GM12878 (cell line): Measurements from ENCODE around the gene ZNF888. TPM values are rescaled to one million over a fixed set of nuclear protein-coding genes. Genes with fewer than 3 reads are reported as not detected.
"Not testable (repeated sequence)": the region's sequence is repeated elsewhere in the genome, so short reads cannot be mapped to it uniquely, and the experiment has no call there.

Source experiments
- ATAC-seq: fragments of 200-7000 bp; cut with Tn5 transposase; 3 replicates; pipeline ENCODE4 v1.9.1; 2020; ENCODE audit warnings: mild to moderate bottlenecking, moderate library complexity
- BruUV-seq: library from RNA; stranded (reverse); fragments of 400-500 nt; replicated peaks from 2 replicates; lab custom pipeline; 2021; lab: Mats Ljungman, UMichigan
- CTCF ChIA-PET: fragments of 300-600 bp; sonication (Branson Sonifier 250); formaldehyde crosslinking; extraction: SDS; loops from one replicate; lab custom pipeline; 2021; ENCODE audit warnings: inconsistent platforms; lab: Yijun Ruan, JAX
- POLR2A ChIA-PET: fragments of 350-600 bp; formaldehyde crosslinking; extraction: SDS; loops from one replicate; lab custom pipeline; 2021; ENCODE audit warnings: inconsistent platforms; lab: Charles Lee
- RAD21 ChIA-PET: fragments of 300-600 bp; sonication (Branson Sonifier 250); formaldehyde crosslinking; loops from one replicate; lab custom pipeline; 2023; ENCODE audit warnings: antibody characterized with exemption; ENCODE audit not compliant: unreplicated experiment; lab: Charles Lee
- SMC1A ChIA-PET: fragments of 300-600 bp; sonication (Branson Sonifier 250); formaldehyde crosslinking; loops from one replicate; lab custom pipeline; 2023; ENCODE audit not compliant: unreplicated experiment, uncharacterized antibody; lab: Charles Lee
- DNase-seq: peaks from one replicate; pipeline ENCODE4 v3.0.0-alpha.2; 2011; ENCODE audit warnings: low read depth, low spot score
- FAIRE-seq: peaks from 3 replicates; lab custom pipeline; 2011; peaks lifted over from hg19 to GRCh38; lab: Jason Lieb, UNC
- H2AFZ ChIP-seq: 2 replicates; pipeline ENCODE4 v1.6.0; 2011; ENCODE audit warnings: low read depth, low read length, control low read depth; ENCODE audit not compliant: control insufficient read depth
- H3K27ac ChIP-seq: 2 replicates; pipeline ENCODE4 v1.5.1; 2011; ENCODE audit warnings: control low read depth; ENCODE audit not compliant: control insufficient read depth, insufficient read depth
- H3K27me3 ChIP-seq, 2 experiments: replicated peaks in 1 of 2; 2 replicates each; pipeline versions ENCODE4 v1.6.0 to v1.6.1; 2011; ENCODE audit warnings: low read length in 1 of 2; ENCODE audit not compliant: control insufficient read depth in 2 of 2, insufficient read depth in 2 of 2
- H3K36me3 ChIP-seq, 2 experiments: 2 replicates each; pipeline ENCODE4 v1.5.1; 2011; ENCODE audit warnings: low read length in 1 of 2; ENCODE audit not compliant: control insufficient read depth in 2 of 2, insufficient read depth in 2 of 2
- H3K4me1 ChIP-seq: 2 replicates; pipeline ENCODE4 v1.6.1; 2011; ENCODE audit warnings: mild to moderate bottlenecking, low read length, moderate library complexity, mixed read lengths; ENCODE audit not compliant: control insufficient read depth, insufficient read depth
- H3K4me2 ChIP-seq: 2 replicates; pipeline ENCODE4 v1.6.0; 2011; ENCODE audit warnings: control low read depth; ENCODE audit not compliant: control insufficient read depth, insufficient read depth
- H3K4me3 ChIP-seq: fragments of 200-600 bp; sonication (generic); 2 replicates; pipeline ENCODE4 v1.5.1; 2016
- H3K79me2 ChIP-seq: 2 replicates; pipeline ENCODE4 v1.6.0; 2011; ENCODE audit warnings: low read length; ENCODE audit not compliant: control insufficient read depth, insufficient read depth
- H3K9ac ChIP-seq: 2 replicates; pipeline ENCODE4 v1.8.0; 2011; ENCODE audit warnings: low read length, control low read depth, mixed read lengths; ENCODE audit not compliant: control insufficient read depth, insufficient read depth
- H3K9me3 ChIP-seq: replicated peaks from 3 replicates; pipeline ENCODE4 v1.5.1; 2011; ENCODE audit warnings: mild to moderate bottlenecking, low read length; ENCODE audit not compliant: control insufficient read depth, insufficient read depth
- H4K20me1 ChIP-seq: 2 replicates; pipeline ENCODE4 v1.6.0; 2011; ENCODE audit not compliant: control insufficient read depth, insufficient read depth
- BRCA1 ChIP-seq: IDR thresholded peaks from 2 replicates; pipeline ENCODE4 v1.6.1; 2011; ENCODE audit warnings: low read depth, low read length, improper control_type of control experiment
- ETV6 ChIP-seq, 2 experiments: fragments of 450-650 bp in 1 of 2; IDR thresholded peaks in 1 of 2; conservative IDR thresholded peaks in 1 of 2; 2 replicates each; pipeline ENCODE4 v1.6.1; 2014; ENCODE audit warnings: antibody characterized with exemption in 1 of 2, borderline replicate concordance in 1 of 2, low read depth in 1 of 2, mild to moderate bottlenecking in 1 of 2, moderate library complexity in 1 of 2
- SREBF1 ChIP-seq: IDR thresholded peaks from 2 replicates; pipeline ENCODE4 v1.6.1; 2012; ENCODE audit warnings: mild to moderate bottlenecking, low read length
- TARDBP ChIP-seq: IDR thresholded peaks from 2 replicates; pipeline ENCODE4 v1.6.1; 2016; ENCODE audit warnings: borderline replicate concordance
- ZNF274 ChIP-seq: IDR thresholded peaks from one replicate; pipeline ENCODE4 v1.8.0; 2011; ENCODE audit not compliant: insufficient read length, insufficient read depth
- WGBS: methylation state at CpG from one replicate; pipeline ENCODE4 v1.1.6; 2016; ENCODE audit warnings: low lambda C conversion rate; ENCODE audit not compliant: insufficient replicate concordance, insufficient coverage; ENCODE audit errors: missing lambda C conversion rate; 5-methylcytosine and 5-hydroxymethylcytosine counted together
- in situ Hi-C: fragments of 300-500 bp; cut with MboI; formaldehyde crosslinking; loops from 9 replicates; pipeline ENCODE4 v1.14.3; 2018; ENCODE audit warnings: mixed read lengths
- intact Hi-C: fragments of 100-400 bp; cut with micrococcal nuclease; formaldehyde crosslinking; loops from one replicate; pipeline ENCODE4 v1.14.2; 2022; ENCODE audit not compliant: unreplicated experiment
- polyA plus RNA-seq, 11 experiments: library from polyadenylated mRNA; depleted of rRNA in 4 of 11; unstranded in 6 of 11; stranded (reverse) in 5 of 11; fragments of >200 nt; fragmentation: Nextera tagmentation in 4 of 11; fragmentation: Illumina TruSeq in 1 of 11; extraction: Ambion mirVana in 4 of 11; extraction: Trizol in 1 of 11; gene quantifications; 1 replicate in 1 of 11; 2 replicates in 10 of 11; pipeline versions ENCODE4 v1.2.1 to v1.2.3, GENCODE V29; 2011 to 2016; ENCODE audit warnings: inconsistent platforms in 2 of 11, missing spikeins in 2 of 11, low read depth in 1 of 11
- total RNA-seq, 4 experiments: library from RNA; depleted of rRNA in 3 of 4; stranded (reverse); fragments of >200 nt in 3 of 4; fragmentation: Illumina TruSeq in 1 of 4; extraction: Trizol in 1 of 4; gene quantifications; 2 replicates each; pipeline versions ENCODE4 v1.2.1 to v1.2.3, GENCODE V29; 2013 to 2021
- TF ChIP-seq, protein P1 (sequence below): fragments of 150-350 bp; IDR thresholded peaks from 2 replicates; pipeline ENCODE4 v1.6.1; 2016; ENCODE audit warnings: low read depth, low read length

The ZNF888 gene
- total and polyA plus RNA-seq, 10 of the 15 experiments (the other 5 are each of a cell fraction or from before 2014, with no cell fraction given): 0.26 to 4.3 (median 2.7) TPM

DNA sequence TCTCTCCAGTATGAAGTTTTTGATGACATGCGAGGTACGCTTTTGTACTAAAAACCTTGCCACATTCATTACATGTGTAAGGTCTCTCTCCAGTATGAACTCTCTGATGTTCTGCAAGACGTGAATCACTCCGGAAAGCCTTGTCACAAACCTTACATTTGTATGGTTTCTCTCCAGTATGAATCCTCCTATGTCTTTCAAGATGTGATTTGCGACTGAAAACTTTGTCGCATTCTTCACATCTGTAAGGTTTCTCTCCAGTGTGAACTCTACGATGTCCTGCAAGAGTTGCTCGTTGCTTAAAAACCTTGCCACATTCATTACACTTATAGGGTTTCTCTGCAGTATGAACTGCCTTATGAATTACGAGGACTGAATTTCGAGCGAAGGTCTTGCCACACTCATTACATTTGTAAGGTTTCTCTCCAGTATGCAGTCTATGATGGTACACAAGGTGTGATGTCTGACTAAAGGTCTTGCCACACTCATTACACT lies 42.3 kb downstream of the ZNF888 start:
- H3K9ac ChIP-seq: no peak overlapping the region
- POLR2A ChIA-PET: no interaction called here
- H3K79me2 ChIP-seq: no peaks in the 10 kb centered on the region
- no peaks in the 10 kb centered on the region for H3K27me3 ChIP-seq
- no TSS peak for BruUV-seq
- RAD21 ChIA-PET: no interaction called here
- no peak overlapping the region for H3K27ac ChIP-seq
- H3K36me3 ChIP-seq: peaks cover 2 to 3% of the 10 kb centered on the region in 2 experiments; a peak in 1 of 4 replicates
- no peak overlapping the region for H3K4me3 ChIP-seq
- DNase-seq: no peak
- intact Hi-C loops: no loop called here
- SMC1A ChIA-PET: no interaction called here
- FAIRE-seq: no peak
- H3K4me2 ChIP-seq: no peak overlapping the region
- H3K4me1 ChIP-seq: no peaks in the 10 kb centered on the region
- 82% methylated on average over 11 of the region's 11 CpGs for WGBS
- no peak for ATAC-seq
- in situ Hi-C loops: no loop called here
- H2AFZ ChIP-seq: no peak overlapping the region
- TF ChIP-seq TARDBP: no peak
- TF ChIP-seq BRCA1: no peak
- peak; percentile 30 for TF ChIP-seq ZNF274
- TF ChIP-seq, protein P1, sequence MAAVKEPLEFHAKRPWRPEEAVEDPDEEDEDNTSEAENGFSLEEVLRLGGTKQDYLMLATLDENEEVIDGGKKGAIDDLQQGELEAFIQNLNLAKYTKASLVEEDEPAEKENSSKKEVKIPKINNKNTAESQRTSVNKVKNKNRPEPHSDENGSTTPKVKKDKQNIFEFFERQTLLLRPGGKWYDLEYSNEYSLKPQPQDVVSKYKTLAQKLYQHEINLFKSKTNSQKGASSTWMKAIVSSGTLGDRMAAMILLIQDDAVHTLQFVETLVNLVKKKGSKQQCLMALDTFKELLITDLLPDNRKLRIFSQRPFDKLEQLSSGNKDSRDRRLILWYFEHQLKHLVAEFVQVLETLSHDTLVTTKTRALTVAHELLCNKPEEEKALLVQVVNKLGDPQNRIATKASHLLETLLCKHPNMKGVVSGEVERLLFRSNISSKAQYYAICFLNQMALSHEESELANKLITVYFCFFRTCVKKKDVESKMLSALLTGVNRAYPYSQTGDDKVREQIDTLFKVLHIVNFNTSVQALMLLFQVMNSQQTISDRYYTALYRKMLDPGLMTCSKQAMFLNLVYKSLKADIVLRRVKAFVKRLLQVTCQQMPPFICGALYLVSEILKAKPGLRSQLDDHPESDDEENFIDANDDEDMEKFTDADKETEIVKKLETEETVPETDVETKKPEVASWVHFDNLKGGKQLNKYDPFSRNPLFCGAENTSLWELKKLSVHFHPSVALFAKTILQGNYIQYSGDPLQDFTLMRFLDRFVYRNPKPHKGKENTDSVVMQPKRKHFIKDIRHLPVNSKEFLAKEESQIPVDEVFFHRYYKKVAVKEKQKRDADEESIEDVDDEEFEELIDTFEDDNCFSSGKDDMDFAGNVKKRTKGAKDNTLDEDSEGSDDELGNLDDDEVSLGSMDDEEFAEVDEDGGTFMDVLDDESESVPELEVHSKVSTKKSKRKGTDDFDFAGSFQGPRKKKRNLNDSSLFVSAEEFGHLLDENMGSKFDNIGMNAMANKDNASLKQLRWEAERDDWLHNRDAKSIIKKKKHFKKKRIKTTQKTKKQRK: no peak
- no peak for TF ChIP-seq SREBF1
- no peak for TF ChIP-seq ETV6 (conservative IDR thresholded peaks at IDR 0.05 in 1 of 2, IDR thresholded peaks at IDR 0.05 in 1 of 2; ENCODE audit: borderline replicate concordance in 1 of 2, low read depth in 1 of 2)
- CTCF ChIA-PET: no interaction called here
- H3K9me3 ChIP-seq: peaks cover 28% of the 10 kb centered on the region; the same call in 2 of the 3 replicates
- no peaks in the 10 kb centered on the region for H4K20me1 ChIP-seq

DNA sequence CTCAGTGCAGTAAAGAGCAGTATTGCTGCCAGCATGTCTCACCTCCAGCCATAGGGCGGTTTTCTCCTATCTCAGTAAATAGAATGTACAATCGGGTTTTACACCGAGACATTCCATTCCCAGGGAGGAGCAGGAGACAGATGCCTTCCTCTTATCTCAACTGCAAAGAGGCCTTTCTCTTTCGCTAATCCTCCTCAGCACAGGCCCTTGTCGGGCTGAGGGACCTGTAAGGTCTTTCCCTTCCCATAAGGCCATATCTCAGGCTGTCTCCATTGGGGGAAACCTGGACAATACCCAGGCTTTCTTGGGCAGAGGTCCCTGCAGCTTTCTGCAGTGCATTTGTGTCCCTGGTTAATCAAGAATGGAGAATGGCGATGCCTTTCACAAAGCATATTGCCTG lies 50.2 kb downstream of the ZNF888 start:
- H3K27ac ChIP-seq, H3K9me3 ChIP-seq, H3K4me2 ChIP-seq, BruUV-seq, H2AFZ ChIP-seq, H4K20me1 ChIP-seq, H3K79me2 ChIP-seq, CTCF ChIA-PET, intact Hi-C loops, FAIRE-seq, H3K4me1 ChIP-seq, H3K4me3 ChIP-seq, in situ Hi-C loops, RAD21 ChIA-PET, SMC1A ChIA-PET, H3K36me3 ChIP-seq, DNase-seq, H3K9ac ChIP-seq, ATAC-seq, H3K27me3 ChIP-seq, POLR2A ChIA-PET: not testable (repeated sequence)
- 75% methylated on average over 6 of the region's 6 CpGs for WGBS
